ENCODE measurements around the gene SERPINB6. TPM values are rescaled to one million over a fixed set of nuclear protein-coding genes. Genes with fewer than 3 reads are reported as not detected.

Gene SERPINB6
- polyA plus RNA-seq, 1 donor (not counting 4 experiments of a cell fraction or from before 2014, with no cell fraction given), result 66.4 TPM

GRCh38 chr6:2986722-2987221 lies 15.4 kb upstream of the SERPINB6 start:
- Histone ChIP-seq H3K9ac (ENCODE audit: control insufficient read depth, extremely low read depth, insufficient read depth, low read length) (no peak overlapping the region), H3K9me1 (ENCODE audit: control insufficient read depth, extremely low read depth, insufficient read depth, low read length) (peaks cover 2% of the 10 kb centered on the region), H3K4me1 (ENCODE audit: control insufficient read depth, extremely low read depth, insufficient read depth, low read length) (peaks cover 33% of the 10 kb centered on the region), H3K36me3 (ENCODE audit: control insufficient read depth in 2 of 2, extremely low read depth in 1 of 2, insufficient read depth in 2 of 2, low read length in 2 of 2) (no peaks in the 10 kb centered on the region), H3K4me3 (ENCODE audit: control insufficient read depth in 2 of 3, extremely low read depth in 1 of 3, insufficient read depth in 2 of 3, low read depth in 1 of 3, low read length in 3 of 3) (no peak overlapping the region), H3K4me2 (ENCODE audit: control insufficient read depth, extremely low read depth, insufficient read depth, low read depth, low read length) (peak overlapping the region; percentile 16), H2AFZ (ENCODE audit: control insufficient read depth, low read length) (no peak overlapping the region), H3K79me2 (ENCODE audit: control insufficient read depth, insufficient read depth, low read length) (no peaks in the 10 kb centered on the region), H3K27ac (ENCODE audit: control insufficient read depth, insufficient read depth, low read length) (peak overlapping the region; percentile 51), H4K20me1 (ENCODE audit: control insufficient read depth, extremely low read depth, insufficient read depth, low read length) (no peaks in the 10 kb centered on the region), H3K9me3 (ENCODE audit: control insufficient read depth, low read depth, low read length) (no peaks in the 10 kb centered on the region), H3K27me3 (ENCODE audit: control insufficient read depth, extremely low read depth, insufficient read depth, low read length) (no peaks in the 10 kb centered on the region)
- dilution Hi-C loops (cut with MboI; ENCODE audit: extremely low pct_ligation_motif_present, low sequenced_read_pairs), result no loop called here
- no peak for DNase-seq (ENCODE audit: low read depth, low spot score)
- TF ChIP-seq EZH2 (IDR thresholded peaks at IDR 0.05; ENCODE audit: low read length) (no peak), CTCF (optimal IDR thresholded peaks at IDR 0.05 in 1 of 3, IDR thresholded peaks at IDR 0.05 in 1 of 3, conservative IDR thresholded peaks at IDR 0.05 in 1 of 3; ENCODE audit: extremely low read depth in 1 of 3, insufficient read depth in 2 of 3, low read length in 3 of 3) (no peak)
- FAIRE-seq, result no peak

GRCh38 chr6:2984738-2985406 lies 13.5 kb upstream of the SERPINB6 start:
- Histone ChIP-seq H3K9me1 (ENCODE audit: control insufficient read depth, extremely low read depth, insufficient read depth, low read length) (peaks cover 2% of the 10 kb centered on the region), H3K36me3 (ENCODE audit: control insufficient read depth in 2 of 2, extremely low read depth in 1 of 2, insufficient read depth in 2 of 2, low read length in 2 of 2) (no peaks in the 10 kb centered on the region), H3K79me2 (ENCODE audit: control insufficient read depth, insufficient read depth, low read length) (no peaks in the 10 kb centered on the region), H3K27me3 (ENCODE audit: control insufficient read depth, extremely low read depth, insufficient read depth, low read length) (no peaks in the 10 kb centered on the region), H3K9me3 (ENCODE audit: control insufficient read depth, low read depth, low read length) (no peaks in the 10 kb centered on the region), H3K27ac (ENCODE audit: control insufficient read depth, insufficient read depth, low read length) (no peak overlapping the region), H3K9ac (ENCODE audit: control insufficient read depth, extremely low read depth, insufficient read depth, low read length) (no peak overlapping the region), H3K4me1 (ENCODE audit: control insufficient read depth, extremely low read depth, insufficient read depth, low read length) (peaks cover 37% of the 10 kb centered on the region), H2AFZ (ENCODE audit: control insufficient read depth, low read length) (no peak overlapping the region), H3K4me3 (ENCODE audit: control insufficient read depth in 2 of 3, extremely low read depth in 1 of 3, insufficient read depth in 2 of 3, low read depth in 1 of 3, low read length in 3 of 3) (no peak overlapping the region), H3K4me2 (ENCODE audit: control insufficient read depth, extremely low read depth, insufficient read depth, low read depth, low read length) (no peak overlapping the region), H4K20me1 (ENCODE audit: control insufficient read depth, extremely low read depth, insufficient read depth, low read length) (no peaks in the 10 kb centered on the region)
- DNase-seq (ENCODE audit: low read depth, low spot score) (no peak), FAIRE-seq (no peak)
- no peak for TF ChIP-seq EZH2 (IDR thresholded peaks at IDR 0.05; ENCODE audit: low read length)
- TF ChIP-seq CTCF (optimal IDR thresholded peaks at IDR 0.05 in 1 of 3, IDR thresholded peaks at IDR 0.05 in 1 of 3, conservative IDR thresholded peaks at IDR 0.05 in 1 of 3; ENCODE audit: extremely low read depth in 1 of 3, insufficient read depth in 2 of 3, low read length in 3 of 3), result no peak
- dilution Hi-C loops (cut with MboI; ENCODE audit: extremely low pct_ligation_motif_present, low sequenced_read_pairs), result no loop called here
